ENCODE measurements around the gene CTCF. TPM values are rescaled to one million over a fixed set of nuclear protein-coding genes. Genes with fewer than 3 reads are reported as not detected.
A peak's percentile ranks its signal among the peaks of the same experiment; 100 is the strongest.
"Not testable (repeated sequence)": the region's sequence is repeated elsewhere in the genome, so short reads cannot be mapped to it uniquely, and the experiment has no call there.

CTCF gene, protein sequence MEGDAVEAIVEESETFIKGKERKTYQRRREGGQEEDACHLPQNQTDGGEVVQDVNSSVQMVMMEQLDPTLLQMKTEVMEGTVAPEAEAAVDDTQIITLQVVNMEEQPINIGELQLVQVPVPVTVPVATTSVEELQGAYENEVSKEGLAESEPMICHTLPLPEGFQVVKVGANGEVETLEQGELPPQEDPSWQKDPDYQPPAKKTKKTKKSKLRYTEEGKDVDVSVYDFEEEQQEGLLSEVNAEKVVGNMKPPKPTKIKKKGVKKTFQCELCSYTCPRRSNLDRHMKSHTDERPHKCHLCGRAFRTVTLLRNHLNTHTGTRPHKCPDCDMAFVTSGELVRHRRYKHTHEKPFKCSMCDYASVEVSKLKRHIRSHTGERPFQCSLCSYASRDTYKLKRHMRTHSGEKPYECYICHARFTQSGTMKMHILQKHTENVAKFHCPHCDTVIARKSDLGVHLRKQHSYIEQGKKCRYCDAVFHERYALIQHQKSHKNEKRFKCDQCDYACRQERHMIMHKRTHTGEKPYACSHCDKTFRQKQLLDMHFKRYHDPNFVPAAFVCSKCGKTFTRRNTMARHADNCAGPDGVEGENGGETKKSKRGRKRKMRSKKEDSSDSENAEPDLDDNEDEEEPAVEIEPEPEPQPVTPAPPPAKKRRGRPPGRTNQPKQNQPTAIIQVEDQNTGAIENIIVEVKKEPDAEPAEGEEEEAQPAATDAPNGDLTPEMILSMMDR
- total RNA-seq (10 to 100 TPM; 51.4 to 78.6 (median 67.3) TPM), polyA plus RNA-seq (10 to 100 TPM; 49.8 to 59.8 TPM), total RNA-seq (128 reads per million, percentile 88 among the genes with 10 or more reads in this experiment)

DNA sequence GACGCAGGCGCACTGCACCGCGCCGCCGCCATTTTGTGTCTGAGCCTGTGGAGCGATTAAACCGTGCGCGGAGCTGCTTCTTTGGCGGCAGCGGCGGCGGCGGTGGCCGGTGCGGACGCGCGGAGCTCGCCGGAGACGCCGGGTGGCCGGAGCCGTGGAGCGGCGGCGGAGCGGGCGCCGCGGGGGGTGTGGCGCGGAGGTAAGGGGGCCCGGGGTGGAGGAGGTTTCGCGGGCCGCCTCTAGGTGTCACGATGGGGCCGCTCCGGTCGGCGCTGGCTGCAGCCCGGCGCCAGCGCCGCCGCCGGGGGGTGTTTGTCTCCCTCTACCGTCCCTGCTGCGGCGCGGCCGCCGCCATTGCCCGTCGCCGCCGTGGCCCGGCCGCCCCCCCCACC, at the start of gene CTCF:
Gene CTCF (plus strand): TSS at position 1 of the 392 bp plus-strand sequence. CDS start 48,307 bp downstream, outside the sequence.
- H3K4me1 Mint-ChIP-seq = peaks cover 30 to 64% (median 46%) of the 10 kb centered on the region in 7 donors
- DNase-seq (peak in 1 of 9 donors; percentile 81), ATAC-seq (peak; percentile 72)
- Histone ChIP-seq H3K27ac (ENCODE audit: low read depth, low read length) (peak within 1 kb of the TSS; percentile 98), H3K4me1 (ENCODE audit: control insufficient read depth in 2 of 2, insufficient read depth in 2 of 2, low read length in 2 of 2) (peaks cover 29 to 40% of the 10 kb centered on the region in 2 donors), H3K9me3 (ENCODE audit: control insufficient read depth in 2 of 3, low read length in 3 of 3) (no peaks in the 10 kb centered on the region), H3K27me3 (ENCODE audit: control insufficient read depth in 2 of 2, insufficient read depth in 2 of 2, low read length in 2 of 2) (no peaks in the 10 kb centered on the region), H3K36me3 (ENCODE audit: control insufficient read depth in 2 of 3, insufficient read depth in 3 of 3, low read length in 3 of 3) (peaks cover 0 to 5% (median 0%) of the 10 kb centered on the region in 3 experiments), H3K4me3 (ENCODE audit: low read length) (peak within 1 kb of the TSS; percentile 72)
- peaks cover 0 to 9% (median 8%) of the 10 kb centered on the region in 5 donors for H3K36me3 Mint-ChIP-seq
- ChIA-PET CTCF (interaction anchor here (0.9 to 11.9 kb wide), 16 partner anchors 11 to 152 kb away, joined by 3 to 256 read pairs (median 4); partner anchors contain the start of genes ACD, CARMIL2, PARD6A and RIPOR1), POLR2A (interaction anchor here (1.0 to 14.0 kb wide), 19 partner anchors 16 to 443 kb away, joined by 3 to 581 read pairs (median 5); partner anchors contain the start of genes ACD, ATP6V0D1, C16orf86 and CARMIL2)
- H3K9me3 Mint-ChIP-seq = no peaks in the 10 kb centered on the region
- intact Hi-C loops (cut with micrococcal nuclease) = loop anchor here (1.0 to 10.0 kb wide), 22 partner anchors 15 to 1280 kb away; partner anchors contain the start of genes ACD (in 2 of the 2), ATP6V0D1 (in 2 of the 2), NFATC3 (in 2 of the 2) and NUTF2 (in 2 of the 2)
- peak within 1 kb of the TSS; percentile 90 to 99 (median 96) for H3K27ac Mint-ChIP-seq
- H3K4me3 Mint-ChIP-seq = peak within 1 kb of the TSS; percentile 87 to 93 (median 91)
- no peaks in the 10 kb centered on the region for H3K27me3 Mint-ChIP-seq

DNA sequence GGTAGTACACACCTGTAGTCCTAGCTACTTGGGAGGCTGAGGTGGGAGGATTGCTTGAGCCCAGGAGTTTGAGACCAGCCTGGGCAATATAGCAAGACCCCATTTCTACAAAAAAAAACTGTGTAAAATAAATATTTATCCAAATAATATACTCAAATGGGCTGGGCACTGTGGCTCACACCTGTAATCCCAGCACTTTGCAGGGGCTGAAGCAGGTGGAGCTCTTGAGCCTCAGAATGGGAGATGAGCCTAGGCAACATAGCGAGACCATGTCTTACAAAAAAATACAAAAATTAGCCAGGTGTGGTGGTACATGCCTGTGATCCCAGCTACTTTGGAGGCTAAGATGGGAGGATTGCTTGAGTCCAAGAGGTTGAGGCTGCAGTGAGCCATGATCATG, 48.4 kb upstream of the CTCF start:
- H3K27ac ChIP-seq (ENCODE audit: low read depth, low read length); ATAC-seq; H3K4me3 Mint-ChIP-seq; H3K27ac Mint-ChIP-seq; H3K4me3 ChIP-seq (ENCODE audit: low read length); H3K4me1 ChIP-seq (ENCODE audit: control insufficient read depth in 2 of 2, insufficient read depth in 2 of 2, low read length in 2 of 2); H3K27me3 Mint-ChIP-seq; H3K9me3 ChIP-seq (ENCODE audit: control insufficient read depth in 2 of 3, low read length in 3 of 3); H3K27me3 ChIP-seq (ENCODE audit: control insufficient read depth in 2 of 2, insufficient read depth in 2 of 2, low read length in 2 of 2); H3K36me3 ChIP-seq (ENCODE audit: control insufficient read depth in 2 of 3, insufficient read depth in 3 of 3, low read length in 3 of 3); H3K9me3 Mint-ChIP-seq; H3K36me3 Mint-ChIP-seq: not testable (repeated sequence)
- H3K4me1 Mint-ChIP-seq = peaks cover 11 to 33% (median 24%) of the 10 kb centered on the region in 7 donors
- POLR2A ChIA-PET = interaction anchor here (0.6 to 2.6 kb wide), 10 partner anchors 9 to 152 kb away, joined by 3 to 16 read pairs (median 4); partner anchors contain the start of genes AGRP and ATP6V0D1
- peak in 1 of 9 donors; percentile 24 for DNase-seq
- intact Hi-C loops (cut with micrococcal nuclease) = loop anchor here (1.0 kb wide), 3 partner anchors 10 to 33 kb away; partner anchors contain the start of gene ATP6V0D1 (in 2 of the 2)
- CTCF ChIA-PET = interaction anchor here (0.6 to 10.0 kb wide), 20 partner anchors 9 to 863 kb away, joined by 3 to 174 read pairs (median 4); partner anchors contain the start of genes ACD, AGRP, ATP6V0D1 and C16orf86

- H3K27ac ChIP-seq (ENCODE audit: low read depth, low read length) = no peak overlapping the region
- H3K9me3 Mint-ChIP-seq = no peaks in the 10 kb centered on the region
- peak; percentile 54 to 83 (median 76) for DNase-seq
- no peaks in the 10 kb centered on the region for H3K27me3 ChIP-seq (ENCODE audit: control insufficient read depth in 2 of 2, insufficient read depth in 2 of 2, low read length in 2 of 2)
- no peaks in the 10 kb centered on the region for H3K36me3 Mint-ChIP-seq
- peaks cover 4 to 5% of the 10 kb centered on the region in 2 donors for H3K4me1 ChIP-seq (ENCODE audit: control insufficient read depth in 2 of 2, insufficient read depth in 2 of 2, low read length in 2 of 2)
- H3K27me3 Mint-ChIP-seq = peaks cover 0 to 5% (median 0%) of the 10 kb centered on the region in 5 donors
- H3K4me1 Mint-ChIP-seq = peaks cover 13 to 28% (median 21%) of the 10 kb centered on the region in 7 donors
- H3K36me3 ChIP-seq (ENCODE audit: control insufficient read depth in 2 of 3, insufficient read depth in 3 of 3, low read length in 3 of 3) = no peaks in the 10 kb centered on the region
- peak; percentile 91 for ATAC-seq
- intact Hi-C loops (cut with micrococcal nuclease) = loop anchor here (1.0 kb wide), 3 partner anchors 10 to 33 kb away; partner anchors contain the start of gene ATP6V0D1 (in 2 of the 2)
- peak overlapping the region in 7 of 9 donors; percentile 14 to 61 (median 40) for H3K27ac Mint-ChIP-seq
- ChIA-PET POLR2A (interaction anchor here (0.6 to 2.6 kb wide), 8 partner anchors 10 to 152 kb away, joined by 3 to 16 read pairs (median 4); partner anchors contain the start of genes AGRP and ATP6V0D1), CTCF (interaction anchor here (0.6 to 10.0 kb wide), 18 partner anchors 9 to 841 kb away, joined by 3 to 174 read pairs (median 5); partner anchors contain the start of genes ACD, AGRP, ATP6V0D1 and CARMIL2)
- peak overlapping the region in 2 of 10 donors; percentile 24 to 63 for H3K4me3 Mint-ChIP-seq
- no peak overlapping the region for H3K4me3 ChIP-seq (ENCODE audit: low read length)
- no peaks in the 10 kb centered on the region for H3K9me3 ChIP-seq (ENCODE audit: control insufficient read depth in 2 of 3, low read length in 3 of 3)
These were observed 47.9 kb upstream of the CTCF start for GRCh38 chr16:67514382-67514828.

DNA sequence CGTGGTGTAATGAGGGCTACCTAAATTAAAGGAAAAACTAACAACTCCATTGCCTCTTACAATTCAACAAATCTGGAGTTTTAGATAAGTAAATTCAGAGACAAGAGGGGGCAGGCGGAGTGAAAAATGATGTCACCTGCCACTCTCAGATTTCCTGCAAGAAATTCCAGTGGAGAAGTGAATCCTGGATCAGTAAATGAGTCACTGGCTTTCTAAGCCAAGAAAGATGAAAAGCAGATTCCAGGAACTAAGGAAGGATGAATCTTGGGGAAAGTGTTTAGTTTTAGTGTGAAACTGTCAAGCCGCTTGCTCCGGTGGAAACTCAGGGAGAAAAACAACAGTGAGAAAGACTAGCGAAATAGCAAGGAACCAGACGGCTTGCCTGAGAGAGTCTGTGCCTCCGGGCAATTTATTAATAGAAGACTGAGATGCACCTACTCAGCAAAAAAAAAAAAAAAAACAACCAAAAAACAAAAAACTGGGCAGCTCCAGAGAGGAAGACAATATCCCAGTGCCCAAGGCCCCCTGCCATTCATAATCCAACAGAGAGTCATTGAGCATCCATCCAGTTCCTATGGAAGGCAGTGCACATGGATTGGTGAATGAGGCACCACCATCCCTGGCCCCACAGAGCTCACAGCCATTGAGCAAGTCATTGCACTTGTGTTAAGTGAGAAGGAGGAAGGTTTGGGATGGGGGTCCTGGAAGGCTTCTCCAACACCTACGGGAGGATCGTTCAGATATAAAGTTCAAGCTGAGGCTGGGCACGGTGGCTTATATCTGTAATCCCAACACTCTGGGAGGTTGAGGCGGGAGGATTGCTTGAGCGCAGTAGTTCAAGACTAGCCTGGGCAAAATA, 45.8 kb upstream of the CTCF start:
- ATAC-seq = no peak

GRCh38 chr16:67517155-67517445, 45.2 kb upstream of the CTCF start:
- Histone ChIP-seq H3K4me3 (ENCODE audit: low read length) (no peak overlapping the region), H3K27me3 (ENCODE audit: control insufficient read depth in 2 of 2, insufficient read depth in 2 of 2, low read length in 2 of 2) (no peaks in the 10 kb centered on the region), H3K4me1 (ENCODE audit: control insufficient read depth in 2 of 2, insufficient read depth in 2 of 2, low read length in 2 of 2) (peaks cover 11 to 12% of the 10 kb centered on the region in 2 donors), H3K9me3 (ENCODE audit: control insufficient read depth in 2 of 3, low read length in 3 of 3) (no peaks in the 10 kb centered on the region), H3K36me3 (ENCODE audit: control insufficient read depth in 2 of 3, insufficient read depth in 3 of 3, low read length in 3 of 3) (no peaks in the 10 kb centered on the region), H3K27ac (ENCODE audit: low read depth, low read length) (no peak overlapping the region)
- Mint-ChIP-seq H3K4me3 (no peak overlapping the region), H3K27ac (no peak overlapping the region), H3K36me3 (peaks cover 0 to 1% (median 0%) of the 10 kb centered on the region in 5 donors), H3K27me3 (peaks cover 0 to 7% (median 0%) of the 10 kb centered on the region in 5 donors), H3K4me1 (peaks cover 19 to 34% (median 30%) of the 10 kb centered on the region in 7 donors), H3K9me3 (no peaks in the 10 kb centered on the region)
- ATAC-seq = no peak
- intact Hi-C loops (cut with micrococcal nuclease) = no loop called here
- CTCF ChIA-PET = interaction anchor here (0.6 to 10.0 kb wide), 10 partner anchors 9 to 174 kb away, joined by 3 to 174 read pairs (median 4); partner anchors contain the start of genes AGRP, ATP6V0D1 and CARMIL2
- POLR2A ChIA-PET = no interaction called here
- DNase-seq = no peak

More for the DNA sequence above, 45.8 kb upstream of the CTCF start:
- Histone ChIP-seq H3K27me3 (ENCODE audit: control insufficient read depth in 2 of 2, insufficient read depth in 2 of 2, low read length in 2 of 2) (no peaks in the 10 kb centered on the region), H3K36me3 (ENCODE audit: control insufficient read depth in 2 of 3, insufficient read depth in 3 of 3, low read length in 3 of 3) (no peaks in the 10 kb centered on the region), H3K9me3 (ENCODE audit: control insufficient read depth in 2 of 3, low read length in 3 of 3) (no peaks in the 10 kb centered on the region), H3K4me1 (ENCODE audit: control insufficient read depth in 2 of 2, insufficient read depth in 2 of 2, low read length in 2 of 2) (peaks cover 8 to 9% of the 10 kb centered on the region in 2 donors), H3K4me3 (ENCODE audit: low read length) (no peak overlapping the region), H3K27ac (ENCODE audit: low read depth, low read length) (no peak overlapping the region)
- H3K9me3 Mint-ChIP-seq = no peaks in the 10 kb centered on the region
- no peak for DNase-seq
- H3K4me1 Mint-ChIP-seq = peaks cover 20 to 31% (median 30%) of the 10 kb centered on the region in 7 donors
- CTCF ChIA-PET = interaction anchor here (0.6 to 10.0 kb wide), 11 partner anchors 9 to 153 kb away, joined by 3 to 174 read pairs (median 4); partner anchors contain the start of genes AGRP, ATP6V0D1 and CARMIL2
- peaks cover 0 to 7% (median 0%) of the 10 kb centered on the region in 5 donors for H3K27me3 Mint-ChIP-seq
- H3K4me3 Mint-ChIP-seq = no peak overlapping the region
- POLR2A ChIA-PET = interaction anchor here (0.6 kb wide), 1 partner anchor 18 kb away, joined by 6 read pairs; no protein-coding TSS in a partner anchor
- H3K36me3 Mint-ChIP-seq = peaks cover 0 to 1% (median 0%) of the 10 kb centered on the region in 5 donors
- intact Hi-C loops (cut with micrococcal nuclease) = no loop called here
- H3K27ac Mint-ChIP-seq = peak overlapping the region in 1 of 9 donors; percentile 23

All from naive thymus-derived CD4-positive, alpha-beta T cell (primary cell).